NK-92 (cell line): ENCODE results near the gene SGCD.

Experiments used
- DNase-seq: peaks from one replicate; lab custom pipeline; 2025; ENCODE audit not compliant: unreplicated experiment; lab: John Stamatoyannopoulos, UW

Gene SGCD

DNA sequence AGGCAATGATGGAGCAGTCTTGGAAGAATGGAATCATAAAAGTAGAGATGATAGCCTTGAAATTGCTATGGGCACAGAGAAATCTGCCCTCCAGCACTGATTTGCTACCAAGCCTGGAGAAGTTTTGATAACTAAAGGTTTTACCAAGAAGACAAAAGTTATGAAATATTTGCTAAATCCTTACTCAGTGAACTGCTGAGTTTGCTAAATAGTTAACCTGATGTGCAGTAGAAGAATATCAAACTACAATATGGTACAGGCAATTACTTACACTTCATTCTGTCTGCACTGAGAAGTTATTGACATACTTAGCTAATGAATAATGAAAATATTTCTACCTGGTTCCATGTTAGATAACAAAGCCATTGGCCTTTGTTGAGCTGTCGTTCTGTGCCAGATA lies 124.5 kb downstream of the SGCD start:
- DNase-seq, result no peak

GRCh38 chr5:156456857-156457256 lies 129.9 kb downstream of the SGCD start:
- DNase-seq, result no peak

- DNase-seq, result no peak
Measured at GRCh38 chr5:156459812-156460385, 132.9 kb downstream of the SGCD start.

- no peak for DNase-seq
Measured at GRCh38 chr5:156460471-156460870, 133.5 kb downstream of the SGCD start.

DNA sequence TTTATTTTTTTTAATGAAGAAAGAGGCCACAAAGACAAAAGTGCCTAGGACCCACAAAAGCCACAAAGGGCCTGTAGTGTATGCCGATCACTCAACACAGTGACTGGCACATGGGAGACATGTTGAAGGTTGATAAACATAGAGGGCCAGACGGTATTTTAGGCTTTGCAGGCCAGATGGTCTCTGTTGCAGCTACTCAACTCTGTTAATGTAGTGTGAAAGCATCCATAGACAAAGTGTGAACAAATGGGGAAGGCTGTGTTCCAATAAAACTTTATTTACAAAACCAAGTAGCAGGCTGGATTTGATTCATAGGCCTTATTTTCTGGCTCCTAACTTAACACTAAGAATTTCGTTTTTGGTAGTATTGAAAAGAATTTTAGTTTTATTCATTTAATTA lies 139.9 kb downstream of the SGCD start:
- no peak for DNase-seq

DNA sequence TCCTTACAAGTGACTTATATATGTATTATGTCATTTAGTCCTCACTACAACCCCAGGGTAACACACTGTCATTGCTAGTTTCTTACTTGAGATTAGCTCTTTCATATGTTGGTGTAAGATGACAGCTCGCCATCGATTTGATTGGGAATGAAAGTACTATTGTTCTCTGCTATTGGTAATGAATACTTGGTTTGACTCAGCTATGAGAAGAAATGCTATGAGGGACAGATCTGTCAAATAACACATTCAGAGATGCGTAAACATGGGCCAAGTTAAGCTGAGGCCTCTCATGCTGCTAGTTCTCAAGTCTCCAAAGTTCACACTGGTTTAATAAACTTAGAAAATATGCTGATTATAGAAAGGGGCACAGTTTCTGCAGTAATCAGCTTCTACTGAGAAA lies 142.7 kb downstream of the SGCD start:
- no peak for DNase-seq

- no peak for DNase-seq
Measured at GRCh38 chr5:156471893-156472292, 144.9 kb downstream of the SGCD start.

DNA sequence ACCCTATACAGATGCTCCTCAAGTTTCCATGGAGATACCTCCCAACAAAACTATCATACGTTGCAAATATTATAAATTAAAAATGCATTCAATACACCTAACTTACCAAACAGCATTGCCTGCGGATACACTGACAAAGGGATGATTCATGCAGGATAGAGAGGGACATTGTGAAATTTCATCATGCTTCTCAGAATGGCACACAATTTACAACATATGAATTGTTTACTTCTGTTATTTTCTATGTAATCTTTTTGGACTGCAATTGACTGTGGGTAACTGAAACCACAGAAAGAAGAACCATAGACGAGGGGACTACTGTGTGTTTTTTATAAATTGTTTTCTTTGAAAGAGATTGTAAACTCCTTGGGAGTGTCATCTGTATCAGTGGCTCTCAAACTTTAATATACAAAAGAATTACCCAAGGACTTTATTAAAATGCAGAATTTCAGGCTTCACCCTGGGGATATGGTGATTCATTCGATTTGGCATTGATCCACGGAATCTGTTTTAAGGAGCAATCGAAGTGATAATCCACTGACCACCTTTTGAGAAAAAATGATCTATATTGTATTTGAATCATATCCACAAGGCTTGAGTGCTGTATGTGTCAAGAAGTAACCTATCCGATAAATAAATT lies 146.4 kb downstream of the SGCD start:
- DNase-seq, result no peak

GRCh38 chr5:156474251-156474650 lies 147.3 kb downstream of the SGCD start:
- no peak for DNase-seq

GRCh38 chr5:156475182-156476157 lies 148.5 kb downstream of the SGCD start:
- no peak for DNase-seq

DNA sequence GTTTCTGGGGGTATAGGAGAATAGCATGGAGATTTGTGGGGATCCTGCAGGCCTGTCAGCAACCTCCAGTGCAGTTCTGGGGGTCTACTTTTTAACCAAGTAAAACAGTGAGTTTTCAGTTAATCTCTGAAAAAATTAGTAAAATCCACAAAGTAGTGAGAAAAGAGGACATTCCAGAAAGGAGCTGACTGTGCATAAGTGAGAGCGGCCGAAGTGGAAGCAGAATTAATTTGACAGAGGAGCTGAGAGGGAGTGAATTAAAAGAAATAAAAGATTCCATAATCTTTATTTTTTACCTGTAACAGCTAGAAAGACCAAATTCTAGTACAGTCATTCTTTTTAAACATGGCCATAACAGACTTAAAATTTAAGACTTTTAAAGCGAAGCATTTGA lies 149.2 kb downstream of the SGCD start:
- DNase-seq, result no peak

DNA sequence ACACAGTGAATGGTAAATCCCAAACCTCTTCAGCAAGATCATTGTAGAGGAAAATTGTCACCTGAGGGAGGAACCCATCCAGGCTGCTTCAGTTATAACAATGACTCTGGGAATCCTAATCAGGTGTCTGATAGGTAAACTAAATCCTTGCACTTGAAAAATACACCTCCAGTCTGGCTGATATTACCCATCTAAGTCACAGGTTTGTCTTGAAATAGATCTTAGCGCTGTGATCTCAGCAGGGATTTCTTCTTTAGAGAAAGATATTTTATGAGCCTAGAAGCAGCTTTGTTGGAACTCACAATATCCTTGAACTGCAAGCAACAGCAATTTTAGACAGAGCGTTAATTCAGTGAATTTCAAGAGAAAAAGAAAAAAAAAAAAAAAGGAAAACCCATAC lies 149.7 kb downstream of the SGCD start:
- no peak for DNase-seq

- DNase-seq, result no peak
Measured at GRCh38 chr5:156477196-156477595, 150.2 kb downstream of the SGCD start.

GRCh38 chr5:156479849-156480248 lies 152.9 kb downstream of the SGCD start:
- DNase-seq, result no peak

- no peak for DNase-seq
Measured at GRCh38 chr5:156481741-156482140, 154.8 kb downstream of the SGCD start.

DNA sequence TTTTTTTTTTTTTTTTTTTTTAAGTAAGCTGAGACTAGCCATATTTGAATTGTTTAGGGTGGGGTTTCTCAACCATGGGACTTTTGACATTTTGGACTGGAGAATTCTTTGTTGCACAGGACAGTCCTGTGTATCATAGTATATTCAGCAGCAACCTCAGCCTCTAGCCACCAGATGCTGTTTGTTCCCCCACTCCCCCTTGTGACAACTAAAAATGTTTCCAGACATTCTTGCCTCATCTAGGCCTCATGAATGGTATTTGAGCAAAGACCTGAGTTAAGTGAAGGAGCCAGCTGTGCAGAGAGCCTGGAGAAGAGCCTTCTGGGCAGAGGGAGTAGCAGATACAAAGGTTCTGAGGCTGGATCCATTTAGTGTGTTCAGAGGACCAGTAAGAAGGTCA lies 155.9 kb downstream of the SGCD start:
- no peak for DNase-seq

GRCh38 chr5:156486394-156487238 lies 159.7 kb downstream of the SGCD start:
- DNase-seq, result no peak

GRCh38 chr5:156491766-156492165 lies 164.8 kb downstream of the SGCD start:
- no peak for DNase-seq

DNA sequence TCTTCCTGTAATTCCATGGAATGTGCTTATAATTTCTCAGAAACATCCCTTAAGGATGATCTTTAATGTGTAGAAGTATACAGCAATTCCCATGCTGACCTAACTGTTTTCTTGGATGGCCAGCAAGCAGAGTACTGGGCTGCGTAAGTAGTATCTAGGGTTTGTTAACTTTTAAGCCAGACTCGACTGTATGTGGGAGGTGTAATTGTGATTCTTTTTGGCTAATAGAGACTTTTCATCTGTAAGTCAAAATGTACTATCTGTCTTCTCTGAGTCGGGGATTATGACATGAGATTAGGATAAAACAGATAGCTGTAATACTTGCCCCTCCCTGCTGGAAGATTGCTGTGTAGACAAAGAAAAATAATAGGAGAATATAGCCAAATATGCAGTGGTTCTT lies 169.3 kb downstream of the SGCD start:
- no peak for DNase-seq

GRCh38 chr5:156497804-156498208 lies 170.8 kb downstream of the SGCD start:
- no peak for DNase-seq
